ENCODE measurements around the gene DOCK8.

Gene DOCK8

GRCh38 chr9:312596-313320, 98.1 kb downstream of the DOCK8 start:
- DNase-seq (ENCODE audit: low read depth): no peak
- TF ChIP-seq CTCF (IDR thresholded peaks at IDR 0.05; ENCODE audit: control insufficient read depth, insufficient read depth, low read depth, low read length, missing control alignments): no peak
- no peak overlapping the region for H3K4me3 ChIP-seq (ENCODE audit: control insufficient read depth, low read depth, low read length)

- no peak for TF ChIP-seq CTCF (IDR thresholded peaks at IDR 0.05; ENCODE audit: control insufficient read depth, insufficient read depth, low read depth, low read length, missing control alignments)
- no peak overlapping the region for H3K4me3 ChIP-seq (ENCODE audit: control insufficient read depth, low read depth, low read length)
- no peak for DNase-seq (ENCODE audit: low read depth)
These were observed 101.8 kb downstream of the DOCK8 start for GRCh38 chr9:316382-316965.

GRCh38 chr9:318646-319045, 104.0 kb downstream of the DOCK8 start:
- no peak for TF ChIP-seq CTCF (IDR thresholded peaks at IDR 0.05; ENCODE audit: control insufficient read depth, insufficient read depth, low read depth, low read length, missing control alignments)
- DNase-seq (ENCODE audit: low read depth): no peak
- no peak overlapping the region for H3K4me3 ChIP-seq (ENCODE audit: control insufficient read depth, low read depth, low read length)

DNA sequence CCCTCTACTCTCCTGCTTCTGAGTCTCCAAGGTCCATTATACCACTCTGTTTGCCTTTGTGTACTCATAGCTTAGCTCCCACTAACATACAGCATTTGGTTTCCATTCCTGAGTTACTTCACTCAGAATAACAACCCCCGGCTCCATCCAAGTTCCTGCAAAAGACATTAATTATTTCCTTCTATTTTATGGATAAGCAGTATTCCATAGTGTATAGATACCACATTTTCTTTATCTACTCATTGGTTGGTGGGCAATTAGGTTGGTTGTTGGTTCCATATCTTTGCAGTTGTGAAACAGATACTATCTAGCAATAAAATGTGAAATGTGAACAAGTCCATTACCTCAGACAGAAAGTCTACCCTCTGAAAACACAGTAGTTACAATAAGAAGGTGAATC, 110.3 kb downstream of the DOCK8 start:
- H3K4me3 ChIP-seq (ENCODE audit: control insufficient read depth, low read depth, low read length): no peak overlapping the region
- no peak for DNase-seq (ENCODE audit: low read depth)
- TF ChIP-seq CTCF (IDR thresholded peaks at IDR 0.05; ENCODE audit: control insufficient read depth, insufficient read depth, low read depth, low read length, missing control alignments): no peak

- H3K4me3 ChIP-seq (ENCODE audit: control insufficient read depth, low read depth, low read length): no peak overlapping the region
- no peak for TF ChIP-seq CTCF (IDR thresholded peaks at IDR 0.05; ENCODE audit: control insufficient read depth, insufficient read depth, low read depth, low read length, missing control alignments)
- DNase-seq (ENCODE audit: low read depth): no peak
These were observed 112.0 kb downstream of the DOCK8 start for GRCh38 chr9:326667-327066.

- DNase-seq (ENCODE audit: low read depth): no peak
- no peak for TF ChIP-seq CTCF (IDR thresholded peaks at IDR 0.05; ENCODE audit: control insufficient read depth, insufficient read depth, low read depth, low read length, missing control alignments)
- no peak overlapping the region for H3K4me3 ChIP-seq (ENCODE audit: control insufficient read depth, low read depth, low read length)
These were observed 113.8 kb downstream of the DOCK8 start for GRCh38 chr9:328453-328852.
